ENCODE data around the gene AK5.

GRCh38 chr1:77412069-77412819 is 130.4 kb downstream of the AK5 start:
- TF ChIP-seq CTCF (IDR thresholded peaks at IDR 0.05): no peak
- TF ChIP-seq EZH2 (IDR thresholded peaks at IDR 0.05; ENCODE audit: borderline replicate concordance, insufficient read depth, low read depth, low read length, poor library complexity, severe bottlenecking): no peak

All from B cell (primary cell).